Epithelial cell of proximal tubule (primary cell): ENCODE data around the gene NID2. TPM values are rescaled to one million over a fixed set of nuclear protein-coding genes. Genes with fewer than 3 reads are reported as not detected.

Experiments
- DNase-seq: peaks from one replicate; pipeline ENCODE4 v3.0.0-alpha.2; 2011; ENCODE audit warnings: low read depth
- H3K4me3 ChIP-seq: 2 replicates; pipeline ENCODE4 v1.5.1; 2011; ENCODE audit warnings: low read depth, mild to moderate bottlenecking, low read length
- total RNA-seq: library from RNA; depleted of rRNA; stranded (reverse); fragments of >200 nt; gene quantifications from 2 replicates; pipeline ENCODE4 v1.2.3, GENCODE V29; 2015
- TF ChIP-seq, protein P1 (sequence below): conservative IDR thresholded peaks from 2 replicates; pipeline ENCODE4 v1.5.1; 2012; ENCODE audit warnings: low read depth, mild to moderate bottlenecking, low read length

The NID2 gene
- total RNA-seq, 1 donor from 2014 or later, result 13.5 TPM

DNA sequence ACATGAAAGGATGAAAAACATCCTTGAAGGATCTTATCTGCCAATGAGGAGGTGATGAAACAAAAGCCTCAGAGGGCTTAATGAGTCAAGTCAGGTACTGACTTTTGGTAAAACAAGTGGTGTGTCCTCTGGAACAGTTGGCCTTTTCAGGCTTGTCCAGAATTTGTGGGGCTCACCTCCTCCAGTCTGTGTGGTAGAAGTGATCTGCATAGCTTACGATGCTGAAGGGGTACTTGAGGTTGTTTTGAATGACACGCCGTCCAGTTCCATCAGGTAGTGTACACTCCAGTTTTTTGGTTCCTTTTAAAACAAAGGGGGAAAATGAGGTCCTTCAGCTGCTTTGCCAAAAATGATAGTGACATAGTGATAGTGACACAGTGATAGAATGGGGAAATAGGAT is 62.5 kb downstream of the NID2 start:
- TF ChIP-seq, protein P1, sequence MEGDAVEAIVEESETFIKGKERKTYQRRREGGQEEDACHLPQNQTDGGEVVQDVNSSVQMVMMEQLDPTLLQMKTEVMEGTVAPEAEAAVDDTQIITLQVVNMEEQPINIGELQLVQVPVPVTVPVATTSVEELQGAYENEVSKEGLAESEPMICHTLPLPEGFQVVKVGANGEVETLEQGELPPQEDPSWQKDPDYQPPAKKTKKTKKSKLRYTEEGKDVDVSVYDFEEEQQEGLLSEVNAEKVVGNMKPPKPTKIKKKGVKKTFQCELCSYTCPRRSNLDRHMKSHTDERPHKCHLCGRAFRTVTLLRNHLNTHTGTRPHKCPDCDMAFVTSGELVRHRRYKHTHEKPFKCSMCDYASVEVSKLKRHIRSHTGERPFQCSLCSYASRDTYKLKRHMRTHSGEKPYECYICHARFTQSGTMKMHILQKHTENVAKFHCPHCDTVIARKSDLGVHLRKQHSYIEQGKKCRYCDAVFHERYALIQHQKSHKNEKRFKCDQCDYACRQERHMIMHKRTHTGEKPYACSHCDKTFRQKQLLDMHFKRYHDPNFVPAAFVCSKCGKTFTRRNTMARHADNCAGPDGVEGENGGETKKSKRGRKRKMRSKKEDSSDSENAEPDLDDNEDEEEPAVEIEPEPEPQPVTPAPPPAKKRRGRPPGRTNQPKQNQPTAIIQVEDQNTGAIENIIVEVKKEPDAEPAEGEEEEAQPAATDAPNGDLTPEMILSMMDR, result no peak
- no peak for DNase-seq
- no peak overlapping the region for H3K4me3 ChIP-seq

DNA sequence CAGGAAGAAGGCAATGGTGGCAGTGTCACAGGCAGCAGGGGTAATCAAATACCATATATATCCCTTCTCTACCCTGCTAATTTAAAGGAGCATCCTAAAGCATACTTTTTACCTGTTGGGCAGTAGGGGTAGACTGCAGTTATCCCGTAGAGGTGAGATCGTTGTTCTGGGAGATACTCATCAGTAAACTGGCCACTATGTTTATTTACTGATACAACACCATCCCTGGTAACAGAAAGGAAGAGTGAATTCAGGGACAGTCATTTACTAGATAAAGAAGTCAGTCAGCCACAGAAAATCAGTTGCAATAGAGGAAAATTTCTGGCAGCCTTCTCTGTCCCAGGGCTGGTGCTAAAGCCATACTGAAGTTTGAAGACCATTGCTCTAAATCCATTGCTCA is 63.2 kb downstream of the NID2 start:
- TF ChIP-seq, protein P1, result no peak
- DNase-seq, result no peak
- H3K4me3 ChIP-seq, result no peak overlapping the region

DNA sequence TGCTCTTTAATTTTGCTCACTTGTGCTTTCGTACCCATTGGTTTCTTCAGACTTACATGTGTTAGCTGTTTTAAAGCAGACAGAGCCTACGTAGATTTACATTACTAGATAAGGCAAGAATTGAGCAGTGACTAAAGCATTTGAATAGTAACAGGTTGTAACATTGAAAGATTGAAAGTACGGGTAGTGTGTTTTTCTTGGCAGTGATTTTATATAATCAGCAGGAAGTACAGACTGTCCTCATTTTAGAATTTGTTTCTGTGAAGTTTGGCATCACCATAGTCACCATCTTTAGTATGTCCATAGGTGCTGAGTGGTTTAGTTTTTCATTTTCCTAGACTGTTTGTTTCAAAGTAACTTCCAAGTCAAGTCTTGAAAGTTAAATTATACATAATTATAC is 65.5 kb downstream of the NID2 start:
- DNase-seq, result no peak
- no peak overlapping the region for H3K4me3 ChIP-seq
- TF ChIP-seq, protein P1, result no peak

DNA sequence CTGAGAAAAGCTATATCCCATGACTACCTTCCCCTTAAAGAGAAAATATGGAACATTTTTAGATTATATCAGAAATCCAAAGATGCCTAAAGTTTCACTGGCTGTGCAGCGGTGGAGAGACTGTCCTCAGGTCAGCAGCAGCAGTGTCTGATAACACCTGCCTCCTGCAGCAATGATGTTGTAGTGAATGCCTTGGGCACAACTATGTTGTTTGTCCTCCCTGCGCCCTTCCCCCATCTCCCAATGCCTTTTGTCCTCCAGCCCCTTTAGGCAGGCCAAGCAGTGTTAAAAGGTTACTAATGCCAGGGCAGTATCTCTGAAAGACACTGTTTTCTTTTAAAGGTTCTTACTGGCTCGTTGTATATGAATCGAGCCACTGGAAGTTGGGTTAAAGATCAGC is 66.3 kb downstream of the NID2 start:
- DNase-seq, result no peak
- no peak overlapping the region for H3K4me3 ChIP-seq
- TF ChIP-seq, protein P1, result no peak

DNA sequence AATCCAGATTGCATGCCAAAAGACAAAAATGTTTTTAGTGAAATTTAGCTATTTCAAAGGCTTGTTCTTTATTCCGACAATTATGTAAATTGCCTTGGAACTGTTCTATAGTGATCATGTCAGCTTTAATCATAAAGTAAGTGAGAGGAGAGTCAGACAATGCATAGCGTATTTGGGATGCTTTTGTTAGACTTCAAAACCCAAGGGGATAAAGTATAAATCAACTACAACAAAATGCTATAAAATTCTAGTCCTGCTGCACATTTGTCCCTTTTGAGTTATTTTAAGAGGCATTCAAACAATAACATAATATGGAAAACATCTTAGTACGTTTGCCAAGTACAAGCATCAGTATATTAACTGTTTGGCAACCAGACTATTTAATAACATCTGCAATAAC is 68.2 kb downstream of the NID2 start:
- no peak overlapping the region for H3K4me3 ChIP-seq
- DNase-seq, result no peak
- TF ChIP-seq, protein P1, result no peak

DNA sequence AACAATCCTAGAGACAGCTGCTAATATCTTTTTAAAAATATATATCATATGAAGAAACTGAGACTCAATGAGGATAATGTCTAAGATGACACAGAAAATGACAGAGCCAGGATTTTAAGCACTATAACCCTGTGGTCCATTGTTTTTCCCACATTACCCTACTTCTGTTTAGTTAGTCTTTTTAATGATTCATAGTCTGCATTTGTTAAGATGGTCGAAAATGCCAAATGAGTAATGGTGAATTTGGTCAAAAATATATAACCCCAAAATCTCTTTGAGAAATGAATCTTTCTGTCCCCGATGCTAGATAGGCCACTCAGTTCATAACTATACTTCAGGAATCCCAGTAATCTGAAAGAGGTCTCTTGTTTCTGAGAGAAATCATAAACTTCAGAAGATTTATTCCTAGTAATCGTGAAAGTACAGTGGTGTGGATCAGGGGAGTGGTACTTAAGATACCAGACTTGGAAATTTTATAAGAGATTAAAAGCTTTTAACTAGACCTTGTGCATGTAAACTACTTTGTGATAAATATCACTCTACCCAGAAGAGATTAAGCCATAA is 68.8 kb downstream of the NID2 start:
- no peak overlapping the region for H3K4me3 ChIP-seq
- DNase-seq, result no peak
- TF ChIP-seq, protein P1, result no peak

DNA sequence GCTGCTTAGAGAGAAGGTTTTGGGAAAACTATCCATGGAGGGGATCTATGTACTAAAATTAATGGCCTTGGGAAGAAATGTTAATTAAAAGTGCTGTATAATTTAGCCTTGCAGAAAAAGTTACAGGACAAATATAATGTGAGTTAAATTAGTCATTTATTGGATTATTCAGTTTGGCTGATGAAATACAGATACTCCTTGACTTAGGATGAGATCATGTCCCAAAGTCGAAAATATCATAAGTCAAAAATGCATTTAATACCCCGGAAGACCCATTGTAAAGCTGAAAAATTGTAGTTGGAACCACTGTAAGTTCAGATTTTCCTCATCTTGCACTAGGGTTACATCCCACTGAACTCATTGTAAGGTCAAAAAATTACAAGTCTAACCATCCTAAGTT is 69.8 kb downstream of the NID2 start:
- no peak for DNase-seq
- TF ChIP-seq, protein P1, result no peak
- no peak overlapping the region for H3K4me3 ChIP-seq
